Left ventricle myocardium inferior (tissue), 1 donor: Measurements from ENCODE around the gene TSHZ3. TPM values are rescaled to one million over a fixed set of nuclear protein-coding genes. Genes with fewer than 3 reads are reported as not detected.
A peak's percentile ranks its signal among the peaks of the same experiment; 100 is the strongest.

Experiments
- DNase-seq: peaks from one replicate; pipeline ENCODE4 v3.0.0-alpha.2; 2020
- H3K27ac ChIP-seq: fragments of 200-600 bp; replicated peaks from 2 replicates; pipeline ENCODE4 v1.8.0; 2021
- H3K27me3 ChIP-seq: fragments of 200-600 bp; 2 replicates; pipeline ENCODE4 v1.8.0; 2021; ENCODE audit warnings: low read depth
- H3K36me3 ChIP-seq: fragments of 200-600 bp; 2 replicates; pipeline ENCODE4 v1.8.0; 2021
- H3K4me1 ChIP-seq: fragments of 200-600 bp; 2 replicates; pipeline ENCODE4 v1.8.0; 2021
- H3K4me3 ChIP-seq: fragments of 200-600 bp; 2 replicates; pipeline ENCODE4 v1.8.0; 2021; ENCODE audit warnings: mild to moderate bottlenecking, moderate library complexity
- H3K9me3 ChIP-seq: fragments of 200-600 bp; replicated peaks from 2 replicates; pipeline ENCODE4 v1.8.0; 2021
- intact Hi-C: fragments of 100-400 bp; cut with micrococcal nuclease; formaldehyde crosslinking; loops from one replicate; pipeline ENCODE4 v1.11.0; 2022
- total RNA-seq: library from RNA; stranded (reverse); fragmentation: NEBNext Ultra II Directional; extraction: Animal tissue kit (Norgen Biotek cat#: 25700); gene quantifications from one replicate; pipeline ENCODE4 v1.2.1, GENCODE V29; 2021
- TF ChIP-seq, protein P1 (sequence below): fragments of 200-600 bp; IDR thresholded peaks from 2 replicates; pipeline ENCODE4 v1.8.0; 2021; ENCODE audit warnings: antibody characterized with exemption, mild to moderate bottlenecking, borderline replicate concordance
- donor health status: DM: no; HTN: yes; CAD: no; lungs with severe emphysema.

Gene TSHZ3
- total RNA-seq, 1 donor from 2014 or later = 2.9 TPM

GRCh38 chr19:31347354-31347753, 1.9 kb downstream of the TSHZ3 start:
- H3K36me3 ChIP-seq = no peaks in the 10 kb centered on the region
- peak overlapping the region; percentile 96 for H3K27ac ChIP-seq
- intact Hi-C loops = no loop called here
- no peaks in the 10 kb centered on the region for H3K9me3 ChIP-seq
- H3K4me1 ChIP-seq = peaks cover 43% of the 10 kb centered on the region
- TF ChIP-seq, protein P1, sequence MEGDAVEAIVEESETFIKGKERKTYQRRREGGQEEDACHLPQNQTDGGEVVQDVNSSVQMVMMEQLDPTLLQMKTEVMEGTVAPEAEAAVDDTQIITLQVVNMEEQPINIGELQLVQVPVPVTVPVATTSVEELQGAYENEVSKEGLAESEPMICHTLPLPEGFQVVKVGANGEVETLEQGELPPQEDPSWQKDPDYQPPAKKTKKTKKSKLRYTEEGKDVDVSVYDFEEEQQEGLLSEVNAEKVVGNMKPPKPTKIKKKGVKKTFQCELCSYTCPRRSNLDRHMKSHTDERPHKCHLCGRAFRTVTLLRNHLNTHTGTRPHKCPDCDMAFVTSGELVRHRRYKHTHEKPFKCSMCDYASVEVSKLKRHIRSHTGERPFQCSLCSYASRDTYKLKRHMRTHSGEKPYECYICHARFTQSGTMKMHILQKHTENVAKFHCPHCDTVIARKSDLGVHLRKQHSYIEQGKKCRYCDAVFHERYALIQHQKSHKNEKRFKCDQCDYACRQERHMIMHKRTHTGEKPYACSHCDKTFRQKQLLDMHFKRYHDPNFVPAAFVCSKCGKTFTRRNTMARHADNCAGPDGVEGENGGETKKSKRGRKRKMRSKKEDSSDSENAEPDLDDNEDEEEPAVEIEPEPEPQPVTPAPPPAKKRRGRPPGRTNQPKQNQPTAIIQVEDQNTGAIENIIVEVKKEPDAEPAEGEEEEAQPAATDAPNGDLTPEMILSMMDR = no peak
- H3K27me3 ChIP-seq = peaks cover 26% of the 10 kb centered on the region
- no peak for DNase-seq
- H3K4me3 ChIP-seq = peak overlapping the region; percentile 96

DNA sequence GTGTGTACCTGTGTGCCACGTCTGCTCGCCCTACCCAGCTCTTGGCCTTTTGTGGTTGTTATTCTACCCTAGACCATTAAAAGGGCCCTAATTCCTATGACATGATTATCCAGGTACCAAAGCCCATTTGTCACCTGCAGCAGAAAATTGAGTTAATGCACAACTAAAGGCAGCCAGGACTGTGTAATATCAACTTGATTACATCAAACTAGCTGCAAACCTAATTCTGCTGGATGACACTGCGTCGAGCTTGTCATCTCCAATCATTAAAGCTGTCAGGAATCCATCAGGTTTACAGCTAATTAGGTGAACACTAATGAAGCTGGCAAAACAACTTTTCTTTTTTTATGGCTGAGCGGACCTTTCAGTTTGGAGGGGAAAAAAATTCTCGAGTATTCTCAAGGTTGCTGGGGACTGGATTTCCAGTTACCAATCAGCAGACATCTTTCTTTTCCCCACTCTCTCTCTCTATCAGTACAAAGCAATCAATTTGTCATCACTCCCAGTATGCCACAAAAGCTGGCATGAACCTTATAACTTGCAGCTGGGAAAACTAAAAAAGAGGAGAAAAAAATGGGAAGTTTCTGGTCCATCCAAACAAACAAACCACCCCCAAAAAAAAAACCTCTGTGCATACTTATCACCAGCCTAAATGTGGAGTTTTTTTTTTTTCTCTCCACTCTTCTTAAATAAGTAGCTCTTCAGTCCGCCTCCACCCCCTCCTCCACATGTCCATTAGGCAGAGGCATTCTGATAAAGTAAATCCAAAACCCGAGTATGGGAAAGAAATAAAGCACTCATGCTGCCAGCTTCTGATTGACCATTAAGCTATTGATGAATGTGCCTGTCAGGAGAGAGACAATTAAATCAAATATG, 2.8 kb downstream of the TSHZ3 start:
- Histone ChIP-seq H3K27ac (no peak overlapping the region), H3K9me3 (no peaks in the 10 kb centered on the region), H3K4me3 (no peak overlapping the region), H3K27me3 (peaks cover 16% of the 10 kb centered on the region), H3K36me3 (no peaks in the 10 kb centered on the region), H3K4me1 (peaks cover 34% of the 10 kb centered on the region)
- no peak for DNase-seq
- TF ChIP-seq, protein P1 = no peak
- intact Hi-C loops = no loop called here

DNA sequence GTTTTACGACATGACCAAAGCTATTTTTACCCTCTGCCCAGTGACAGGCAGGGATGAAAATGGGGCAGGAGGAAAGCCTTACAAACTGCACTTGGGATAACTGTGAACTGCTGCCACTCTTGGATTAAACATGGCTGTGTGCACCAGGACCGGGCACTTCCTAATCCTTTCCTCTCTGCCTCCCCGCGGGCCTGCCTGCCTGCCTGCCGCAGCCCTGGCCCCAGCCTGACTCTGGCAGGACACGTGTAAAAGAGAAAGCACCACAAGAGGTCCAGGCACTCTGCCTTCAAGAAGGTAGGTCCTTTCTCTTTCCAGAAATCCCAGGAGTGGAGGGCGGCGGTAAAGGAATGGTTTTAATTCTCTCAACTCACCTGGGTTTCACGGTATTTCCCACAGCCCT, 4.8 kb downstream of the TSHZ3 start:
- no peak overlapping the region for H3K4me3 ChIP-seq
- H3K27ac ChIP-seq = no peak overlapping the region
- intact Hi-C loops = no loop called here
- no peaks in the 10 kb centered on the region for H3K36me3 ChIP-seq
- no peak for DNase-seq
- no peaks in the 10 kb centered on the region for H3K9me3 ChIP-seq
- TF ChIP-seq, protein P1 = no peak
- peaks cover 11% of the 10 kb centered on the region for H3K27me3 ChIP-seq
- H3K4me1 ChIP-seq = peaks cover 33% of the 10 kb centered on the region

DNA sequence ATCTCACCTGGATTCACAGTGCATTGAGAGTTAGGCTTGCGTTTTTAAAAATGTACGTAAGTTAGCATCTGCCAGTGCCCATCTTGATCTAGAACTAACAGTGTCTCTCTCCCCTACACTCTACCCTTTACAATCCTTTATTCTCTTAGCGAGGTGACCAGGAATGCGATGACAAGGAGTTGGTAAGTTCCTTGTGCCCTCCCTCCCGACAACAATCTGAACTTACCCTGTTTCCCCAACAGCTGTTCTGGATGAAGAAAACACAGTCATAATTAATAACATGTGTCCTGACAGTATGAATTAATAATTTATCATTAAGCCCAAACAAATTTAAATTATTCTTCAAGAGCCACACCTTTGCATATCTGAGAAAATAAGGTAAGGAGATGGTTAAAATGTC, 6.3 kb downstream of the TSHZ3 start:
- TF ChIP-seq, protein P1 = no peak
- Histone ChIP-seq H3K36me3 (no peaks in the 10 kb centered on the region), H3K4me1 (peaks cover 31% of the 10 kb centered on the region)

DNA sequence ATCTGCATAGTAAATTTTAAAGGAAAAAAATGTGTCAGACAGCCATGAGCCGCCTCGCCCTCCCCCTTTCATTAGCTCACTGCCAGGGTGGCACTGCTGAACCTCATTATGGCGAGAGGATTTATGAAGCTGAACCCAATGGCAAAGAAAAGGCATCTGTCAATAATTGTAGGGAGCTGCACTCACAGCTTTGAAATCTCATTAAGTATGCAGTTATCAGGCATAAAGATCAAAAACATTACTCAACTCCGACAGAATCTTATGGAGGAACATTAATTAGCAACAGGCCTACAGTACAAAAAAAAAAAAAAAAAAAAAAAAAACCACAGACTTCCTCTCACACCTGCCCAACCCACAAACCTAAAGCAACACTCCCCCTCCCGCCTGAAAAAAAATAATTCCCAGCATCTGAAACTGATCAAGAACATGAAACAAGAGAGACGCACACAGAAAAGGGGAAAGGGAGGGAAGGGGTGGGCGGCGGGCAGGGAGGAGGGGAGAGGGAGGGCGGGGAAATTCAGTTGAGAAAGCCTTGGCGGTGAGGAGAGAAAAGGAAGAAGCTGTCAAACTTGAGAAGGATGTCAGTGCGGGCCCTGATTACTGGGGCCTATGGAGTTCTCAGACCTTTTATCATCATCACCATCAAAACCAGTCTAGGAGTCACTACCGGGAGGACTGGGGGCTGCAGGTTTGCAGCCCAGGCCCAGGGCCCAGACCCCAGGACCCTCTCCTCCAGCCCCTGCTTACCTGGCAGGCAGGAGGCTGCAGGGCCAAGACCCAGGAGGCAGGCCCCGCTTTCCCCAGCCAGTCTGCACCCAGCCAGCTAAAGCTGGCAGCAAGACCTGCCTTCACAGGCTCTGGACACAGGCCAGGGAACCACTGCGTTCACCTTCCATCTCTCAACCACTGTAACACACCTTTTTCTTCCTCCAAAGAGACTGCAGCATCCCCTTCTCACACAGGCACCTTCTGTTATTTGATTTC, 8.9 kb downstream of the TSHZ3 start:
- H3K27me3 ChIP-seq = no peaks in the 10 kb centered on the region

More for the DNA sequence above, 6.3 kb downstream of the TSHZ3 start:
- no peak for DNase-seq
- Histone ChIP-seq H3K9me3 (no peaks in the 10 kb centered on the region), H3K4me3 (no peak overlapping the region), H3K27me3 (no peaks in the 10 kb centered on the region), H3K27ac (no peak overlapping the region)
- intact Hi-C loops = no loop called here

More for the DNA sequence above, 8.9 kb downstream of the TSHZ3 start:
- H3K9me3 ChIP-seq = no peaks in the 10 kb centered on the region
- intact Hi-C loops = no loop called here
- H3K27ac ChIP-seq = peak overlapping the region; percentile 57
- TF ChIP-seq, protein P1 = no peak
- no peaks in the 10 kb centered on the region for H3K36me3 ChIP-seq
- H3K4me1 ChIP-seq = peaks cover 28% of the 10 kb centered on the region
- DNase-seq = no peak
- H3K4me3 ChIP-seq = no peak overlapping the region
